ENCODE data around the gene DARS1.
"Not testable (repeated sequence)": the region's sequence is repeated elsewhere in the genome, so short reads cannot be mapped to it uniquely, and the experiment has no call there.

DARS1 gene

GRCh38 chr2:135985826-135986393 lies 484 bp upstream of the DARS1 start:
- peak; percentile 59 to 75 for DNase-seq (ENCODE audit: low read depth in 1 of 2, low spot score in 1 of 2)

GRCh38 chr2:135984199-135985017 lies 1.0 kb downstream of the DARS1 start:
- no peak for DNase-seq (ENCODE audit: low read depth in 1 of 2, low spot score in 1 of 2)

DNA sequence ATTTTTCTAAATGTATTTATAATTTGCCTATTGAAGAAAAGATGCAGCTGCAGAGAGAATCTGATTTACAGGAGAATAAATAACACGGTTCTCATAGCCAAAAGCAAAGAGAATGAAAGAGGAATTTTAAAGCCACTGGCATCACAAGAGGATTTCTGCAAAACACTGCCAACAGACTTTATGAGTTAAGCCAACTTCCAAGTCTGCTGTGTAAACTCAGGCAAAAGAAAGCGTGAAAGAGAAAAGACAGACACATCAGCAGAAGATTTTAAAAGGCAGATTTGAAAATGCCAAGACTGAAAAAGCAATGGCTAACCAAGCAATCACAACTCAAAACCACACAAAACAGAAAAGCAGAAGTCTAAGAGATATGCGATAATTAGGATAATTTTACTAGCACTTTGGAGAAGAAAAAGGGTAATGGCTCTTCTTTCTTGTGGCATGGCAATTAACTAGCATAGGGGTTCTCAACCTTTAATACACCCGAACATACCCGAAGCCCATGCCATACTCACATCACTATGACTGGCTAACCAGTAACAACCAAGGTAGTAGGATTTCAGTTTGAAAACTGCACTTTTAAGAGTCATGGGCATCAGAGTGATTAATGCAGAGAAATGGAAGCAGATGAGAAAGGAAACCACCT lies 4.9 kb downstream of the DARS1 start:
- no peak for DNase-seq (ENCODE audit: low read depth in 1 of 2, low spot score in 1 of 2)

DNA sequence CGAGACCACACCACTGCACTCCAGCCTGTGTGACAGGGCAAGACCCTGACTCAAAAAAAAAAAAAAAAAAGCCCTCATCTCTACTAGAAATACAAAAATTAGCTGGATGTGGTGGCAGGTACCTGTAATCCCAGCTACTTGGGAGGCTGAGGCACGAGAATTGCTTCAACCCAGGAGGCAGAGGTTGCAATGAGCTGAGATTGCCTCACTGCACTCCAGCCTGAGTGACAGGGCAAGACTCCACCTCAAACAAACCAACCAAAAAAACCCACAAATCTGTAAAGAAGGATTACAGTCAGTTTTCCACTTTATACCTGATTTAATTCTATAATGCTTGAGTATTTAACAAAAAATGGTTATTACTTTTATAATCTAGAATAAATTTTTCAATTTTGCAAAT lies 9.7 kb downstream of the DARS1 start:
- DNase-seq (ENCODE audit: low read depth in 1 of 2, low spot score in 1 of 2) = no peak

DNA sequence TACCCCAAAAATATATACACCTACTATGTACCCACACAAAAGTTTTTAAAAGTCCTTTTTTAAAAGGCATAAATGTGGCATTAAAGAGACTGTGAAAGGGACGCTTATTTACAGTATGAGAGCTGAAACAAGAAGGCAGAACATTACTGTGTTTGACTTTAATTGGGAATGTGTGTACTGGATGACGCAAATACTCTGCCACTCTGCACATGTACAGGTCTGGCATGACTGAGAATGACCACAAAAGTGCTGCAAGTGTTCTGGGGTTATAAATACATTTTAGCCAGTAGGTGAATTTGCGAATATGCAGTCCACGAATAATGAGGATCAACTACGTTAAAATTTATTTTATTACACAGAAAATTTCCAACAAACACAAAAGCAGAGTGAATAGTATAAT lies 11.4 kb downstream of the DARS1 start:
- no peak for DNase-seq (ENCODE audit: low read depth in 1 of 2, low spot score in 1 of 2)

GRCh38 chr2:135969655-135970387 lies 15.6 kb downstream of the DARS1 start:
- DNase-seq (ENCODE audit: low read depth in 1 of 2, low spot score in 1 of 2) = no peak

DNA sequence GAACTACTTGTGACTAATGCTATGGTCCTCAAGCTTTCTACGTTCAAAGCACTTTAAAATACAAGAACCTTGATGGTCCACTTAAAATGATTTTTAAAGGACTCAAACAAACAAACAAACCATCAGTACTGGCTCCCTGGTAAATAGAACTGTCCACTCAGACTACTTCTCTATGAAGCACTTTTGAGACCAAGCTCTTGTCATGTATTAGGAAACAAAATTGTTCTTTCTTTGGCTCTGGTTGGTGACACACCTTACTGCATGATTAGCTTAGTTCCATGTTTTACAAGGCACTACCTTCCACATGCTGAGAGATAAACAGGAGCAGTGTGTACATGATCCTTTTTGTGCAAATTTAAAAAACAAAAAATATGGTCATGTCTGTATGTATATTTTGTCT lies 19.7 kb downstream of the DARS1 start:
- DNase-seq (ENCODE audit: low read depth in 1 of 2, low spot score in 1 of 2) = no peak

DNA sequence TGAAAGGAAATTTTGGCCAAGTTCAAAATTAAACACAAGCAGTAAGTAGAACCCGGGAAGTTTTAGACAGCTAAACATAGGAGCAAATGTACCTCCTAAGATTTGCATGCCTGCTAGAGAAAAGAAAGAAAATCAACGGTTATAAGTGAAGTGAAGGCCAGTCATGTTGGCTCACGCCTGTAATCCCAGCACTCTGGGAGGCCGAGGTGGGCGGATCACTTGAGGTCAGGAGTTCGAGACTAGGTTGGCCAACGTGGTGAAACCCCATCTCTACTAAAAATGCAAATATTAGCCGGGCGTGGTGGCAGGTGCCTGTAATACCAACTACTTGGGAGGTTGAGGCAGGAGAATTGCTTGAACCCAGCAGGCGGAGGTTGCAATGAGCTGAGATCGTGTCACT lies 21.0 kb downstream of the DARS1 start:
- DNase-seq (ENCODE audit: low read depth in 1 of 2, low spot score in 1 of 2) = not testable (repeated sequence)

DNA sequence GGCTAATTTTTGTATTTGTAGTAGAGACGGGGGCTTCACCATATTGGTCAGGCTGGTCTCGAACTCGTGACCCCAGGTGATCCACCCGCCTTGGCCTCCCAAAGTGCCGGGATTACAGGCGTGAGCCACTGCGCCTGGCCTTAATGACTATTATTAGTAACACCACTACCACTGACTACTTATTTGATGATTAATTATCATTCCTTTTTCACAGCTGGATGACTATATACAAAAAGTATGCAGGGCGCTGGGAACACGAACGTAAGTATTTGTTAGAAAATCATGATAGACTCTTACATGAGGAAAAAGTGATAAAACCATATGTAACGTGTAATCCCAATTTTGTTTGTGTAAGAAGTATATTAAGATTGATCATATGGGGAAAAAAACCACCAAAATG lies 21.6 kb downstream of the DARS1 start:
- no peak for DNase-seq (ENCODE audit: low read depth in 1 of 2, low spot score in 1 of 2)

DNA sequence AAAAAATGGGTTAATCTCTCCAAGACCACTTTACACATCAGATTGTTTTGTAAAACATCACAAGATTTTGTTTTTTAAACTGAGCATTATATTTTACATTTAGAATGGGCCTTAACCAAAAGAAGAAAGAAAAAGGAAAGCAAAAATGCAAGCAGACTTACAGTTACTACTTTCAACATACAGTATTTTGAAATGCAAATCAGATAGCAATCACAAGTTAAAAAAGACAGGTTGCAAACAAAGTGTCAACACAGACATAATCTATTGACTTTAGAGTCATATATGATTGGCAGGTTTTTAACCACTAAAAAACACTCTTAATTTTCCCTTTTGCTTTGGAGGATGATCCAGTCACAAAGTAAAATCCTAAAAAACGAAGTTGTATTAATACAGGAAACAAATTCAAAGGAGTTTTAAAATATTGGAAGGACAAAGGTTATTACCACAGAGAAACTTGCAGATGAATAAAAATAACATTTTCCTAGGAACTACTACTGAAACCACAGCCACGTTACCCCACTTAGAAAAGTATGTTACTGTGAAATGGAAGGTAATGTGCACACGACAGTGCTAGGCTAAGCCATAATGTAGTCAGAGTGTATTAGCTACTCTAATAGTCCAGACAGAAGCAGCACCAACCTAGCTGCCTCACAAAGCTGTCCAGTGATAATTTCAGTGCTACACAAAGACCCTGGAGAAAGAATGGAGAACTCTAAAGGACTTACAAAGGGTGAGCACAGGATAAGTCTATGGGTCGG lies 22.9 kb downstream of the DARS1 start:
- no peak for DNase-seq (ENCODE audit: low read depth in 1 of 2, low spot score in 1 of 2)

- DNase-seq (ENCODE audit: low read depth in 1 of 2, low spot score in 1 of 2) = no peak
Measured at GRCh38 chr2:135960656-135961551, 24.5 kb downstream of the DARS1 start.

- no peak for DNase-seq (ENCODE audit: low read depth in 1 of 2, low spot score in 1 of 2)
Measured at GRCh38 chr2:135960150-135960549, 25.3 kb downstream of the DARS1 start.

DNA sequence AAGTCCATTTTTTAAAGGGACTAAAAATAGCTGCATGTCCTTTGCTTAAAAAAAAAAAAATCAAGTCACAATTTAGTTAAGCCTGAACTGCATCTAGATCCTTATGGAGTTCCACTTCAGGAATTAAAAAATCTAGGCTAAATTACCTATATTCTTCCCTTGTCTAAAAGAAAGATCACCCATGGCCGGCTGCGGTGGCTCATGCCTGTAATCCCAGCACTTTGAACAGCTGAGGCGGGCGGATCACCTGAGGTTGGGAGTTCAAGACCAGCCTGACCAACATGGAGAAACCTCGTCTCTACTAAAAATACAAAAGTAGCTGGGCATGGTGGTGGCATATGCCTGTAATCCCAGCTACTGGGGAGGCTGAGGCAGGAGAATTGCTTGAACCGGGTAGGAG lies 26.5 kb downstream of the DARS1 start:
- DNase-seq (ENCODE audit: low read depth in 1 of 2, low spot score in 1 of 2) = not testable (repeated sequence)

GRCh38 chr2:135954020-135954601 lies 31.3 kb downstream of the DARS1 start:
- no peak for DNase-seq (ENCODE audit: low read depth in 1 of 2, low spot score in 1 of 2)

DNA sequence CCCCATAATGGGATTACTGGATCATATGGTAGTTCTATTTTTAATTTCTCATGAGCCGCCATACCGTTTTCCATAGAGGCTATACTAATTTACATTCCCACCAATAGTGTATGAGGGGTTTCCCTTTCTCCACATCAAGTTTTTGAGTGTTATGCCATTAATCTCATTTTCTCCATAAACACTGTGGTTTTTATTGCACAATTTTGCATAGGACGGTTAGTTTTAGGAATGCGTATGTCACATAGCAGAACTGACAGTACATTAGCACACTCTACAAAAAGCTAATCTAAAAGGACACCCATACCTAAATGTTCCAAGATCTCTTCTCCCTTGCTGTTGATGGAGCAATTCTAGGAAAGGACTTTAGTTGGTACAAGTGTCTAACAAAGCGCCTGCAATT lies 32.5 kb downstream of the DARS1 start:
- no peak for DNase-seq (ENCODE audit: low read depth in 1 of 2, low spot score in 1 of 2)

DNA sequence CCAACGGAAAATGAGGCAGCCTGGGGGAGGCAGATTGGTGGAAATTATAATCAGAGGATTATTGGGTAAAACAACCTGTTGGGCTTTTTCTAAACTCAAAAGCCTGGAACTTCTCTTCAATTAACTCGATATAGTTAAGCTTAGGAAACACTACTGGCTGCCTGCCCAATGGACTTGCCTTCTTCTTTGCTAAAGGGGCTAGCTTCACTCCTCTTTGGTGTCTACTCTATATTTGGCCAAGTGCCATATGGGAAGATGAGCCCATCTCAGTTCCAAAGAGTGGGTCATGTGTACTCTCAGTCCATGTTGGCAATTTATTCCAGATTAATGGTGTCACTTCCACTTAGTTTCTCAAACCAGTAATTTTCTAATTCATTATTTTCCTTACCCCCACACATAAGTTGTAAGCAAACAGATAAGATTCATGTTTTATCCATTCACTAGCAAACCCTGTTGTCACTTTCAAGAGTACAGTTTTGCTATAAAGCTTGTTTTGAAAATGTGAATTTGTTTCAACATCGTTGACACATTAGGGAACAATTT lies 34.3 kb downstream of the DARS1 start:
- DNase-seq (ENCODE audit: low read depth in 1 of 2, low spot score in 1 of 2) = no peak

DNA sequence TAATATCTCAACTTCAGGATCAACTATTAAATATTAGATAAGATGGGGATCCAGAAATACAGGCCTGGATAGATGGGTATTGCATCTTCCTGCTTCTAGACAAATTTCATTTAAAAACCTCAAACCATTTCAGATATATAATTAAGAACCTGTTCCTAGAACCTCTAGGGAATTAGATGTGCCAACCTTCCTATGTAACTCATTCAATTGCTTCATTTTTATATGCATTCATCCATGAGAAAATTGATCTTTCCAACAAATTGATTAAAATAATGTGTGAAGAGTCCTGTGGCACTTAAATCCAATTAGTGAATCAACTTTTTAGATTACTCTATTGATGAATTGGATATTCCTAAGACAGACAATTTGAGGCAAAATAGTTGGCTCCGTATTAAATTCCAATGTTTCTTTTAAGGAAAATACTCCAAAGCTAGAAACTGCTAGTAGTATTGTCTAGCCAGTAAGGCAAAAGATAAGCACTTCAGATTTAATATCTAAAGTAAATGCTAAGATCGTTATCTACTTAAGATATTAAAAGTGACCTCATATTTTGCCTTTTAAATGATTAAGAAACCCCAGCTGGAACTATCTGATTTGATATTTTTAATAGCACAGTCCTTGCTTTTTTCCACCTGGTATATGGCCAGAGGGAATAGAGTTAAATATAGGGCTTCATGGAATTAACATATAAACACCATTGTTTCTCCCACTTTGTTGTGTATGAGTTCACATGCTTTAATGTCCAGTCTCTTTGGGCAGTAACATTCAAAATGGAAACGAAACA lies 35.8 kb downstream of the DARS1 start:
- DNase-seq (ENCODE audit: low read depth in 1 of 2, low spot score in 1 of 2) = no peak

DNA sequence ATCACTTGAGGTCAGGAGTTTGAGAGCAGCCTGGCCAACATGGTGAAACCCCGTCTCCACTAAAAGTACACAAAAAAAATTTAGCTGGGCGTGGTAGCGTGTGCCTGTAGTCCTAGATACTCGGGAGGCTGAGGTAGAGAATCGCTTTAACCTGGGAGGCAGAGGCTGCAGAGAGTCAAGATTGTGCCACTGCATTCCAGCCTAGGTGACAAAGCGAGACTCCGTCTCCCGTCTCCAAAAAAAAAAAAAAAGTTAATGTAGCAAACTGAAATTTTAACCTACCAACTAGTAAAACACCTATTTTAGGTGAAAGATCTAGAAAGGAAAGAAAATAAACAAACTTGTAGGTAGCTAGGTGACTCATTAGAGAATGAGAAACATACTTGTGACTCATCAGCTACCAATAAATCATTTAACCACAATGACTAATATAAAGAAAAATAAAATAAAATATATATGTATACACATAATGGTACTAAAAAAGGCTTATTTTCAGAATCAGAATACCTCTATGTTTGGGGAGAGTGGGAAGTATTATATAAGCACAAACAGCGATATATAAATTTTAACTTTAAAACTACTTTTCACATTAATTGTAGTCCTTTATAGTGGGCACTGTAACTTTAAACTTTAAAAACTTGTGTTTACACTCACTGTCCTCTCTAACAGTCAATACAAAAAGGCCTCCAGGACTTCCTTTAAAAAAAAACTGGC lies 36.6 kb downstream of the DARS1 start:
- DNase-seq (ENCODE audit: low read depth in 1 of 2, low spot score in 1 of 2) = no peak

Data from activated CD4-positive, alpha-beta T cell treated with anti-CD3 and anti-CD28 coated beads, Interleukin-2, amount 50 U/mL, for 24 hours (primary cell).